Esophagus muscularis mucosa (tissue), 4 donors: ENCODE results near the gene TP53I11. TPM values are rescaled to one million over a fixed set of nuclear protein-coding genes. Genes with fewer than 3 reads are reported as not detected.

Experiments used
- DNase-seq: peaks from one replicate; pipeline ENCODE4 v3.0.0-alpha.2; 2017; ENCODE audit errors: extremely low spot score
- H3K27ac ChIP-seq, 4 donors: fragments of 200-600 bp; sonication (generic); replicated peaks in 1 of 4; 1 replicate in 3 of 4; 2 replicates in 1 of 4; pipeline ENCODE4 v1.5.1; 2016 to 2019; ENCODE audit warnings: mild to moderate bottlenecking in 1 of 4
- H3K27me3 ChIP-seq, 4 donors: fragments of 200-600 bp; sonication (generic); one replicate each; pipeline versions ENCODE4 v1.5.1 to v1.6.0; 2016 to 2019
- H3K36me3 ChIP-seq, 4 donors: fragments of 200-600 bp; sonication (generic); one replicate each; pipeline ENCODE4 v1.5.1; 2016 to 2019
- H3K4me1 ChIP-seq, 4 donors: fragments of 200-600 bp; sonication (generic); one replicate each; pipeline ENCODE4 v1.5.1; 2016 to 2019
- H3K4me3 ChIP-seq, 4 donors: fragments of 200-600 bp; sonication (generic); 1 replicate in 2 of 4; 2 replicates in 2 of 4; pipeline ENCODE4 v1.5.1; 2016 to 2019; ENCODE audit warnings: mild to moderate bottlenecking in 4 of 4, moderate library complexity in 1 of 4
- H3K9me3 ChIP-seq, 4 donors: fragments of 200-600 bp; sonication (generic); 1 replicate in 3 of 4; 2 replicates in 1 of 4; pipeline ENCODE4 v1.5.1; 2016 to 2019
- EP300 ChIP-seq: sonication (generic); formaldehyde crosslinking; IDR thresholded peaks from one replicate; pipeline ENCODE4 v1.6.1; 2017; ENCODE audit warnings: antibody characterized with exemption
- POLR2A ChIP-seq: fragments of 450-650 bp; IDR thresholded peaks from one replicate; pipeline ENCODE4 v1.6.1; 2017; ENCODE audit warnings: antibody characterized with exemption, moderate library complexity, mild to moderate bottlenecking, low read depth
- POLR2AphosphoS5 ChIP-seq, 2 donors: sonication (generic); formaldehyde crosslinking; IDR thresholded peaks; one replicate each; pipeline ENCODE4 v1.6.1; 2017; ENCODE audit warnings: antibody characterized with exemption in 2 of 2
- WGBS: methylation state at CpG from one replicate; pipeline ENCODE4 v1.1.5; 2018; 5-methylcytosine and 5-hydroxymethylcytosine counted together
- intact Hi-C: fragments of 100-400 bp; cut with DNase I; formaldehyde crosslinking; loops from one replicate; pipeline ENCODE4 v1.15.1; 2023
- total RNA-seq, 4 donors: library from RNA; depleted of rRNA; stranded (reverse); fragments of >200 nt; gene quantifications; one replicate each; pipeline versions ENCODE4 v1.1.0 to v1.2.1, GENCODE V29; 2016
- TF ChIP-seq, protein P1 (sequence below), 3 experiments: fragments of 200-600 bp in 2 of 3; fragments of 450-650 bp in 1 of 3; sonication (generic) in 2 of 3; IDR thresholded peaks; one replicate each; pipeline ENCODE4 v1.5.1; 2017 to 2019; ENCODE audit warnings: antibody characterized with exemption in 3 of 3, mild to moderate bottlenecking in 2 of 3, moderate library complexity in 1 of 3

The TP53I11 gene
- total RNA-seq, 4 donors from 2014 or later, result 51.1 to 76.1 (median 59.2) TPM

DNA sequence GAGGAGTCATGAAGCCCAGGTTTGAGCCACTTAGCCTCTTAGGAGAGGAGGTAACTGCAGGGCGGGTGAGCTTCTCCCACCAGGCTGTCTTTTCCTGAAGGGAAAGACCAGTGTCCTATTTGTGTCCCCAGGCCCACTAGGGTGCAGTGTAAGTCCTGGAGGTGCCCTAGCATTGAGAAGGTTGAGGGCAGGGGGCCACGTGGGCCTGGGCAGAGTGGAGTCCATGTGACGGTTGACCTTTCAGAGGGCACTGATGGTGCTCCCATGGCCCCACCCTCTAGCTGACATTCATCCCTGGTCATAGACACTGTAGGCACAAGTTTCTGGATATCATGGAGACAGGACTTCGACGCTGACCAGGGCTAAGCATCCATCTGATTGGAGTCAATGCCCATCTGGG is 44.1 kb upstream of the TP53I11 start:
- WGBS, result 81% methylated on average over 4 of the region's 5 CpGs

DNA sequence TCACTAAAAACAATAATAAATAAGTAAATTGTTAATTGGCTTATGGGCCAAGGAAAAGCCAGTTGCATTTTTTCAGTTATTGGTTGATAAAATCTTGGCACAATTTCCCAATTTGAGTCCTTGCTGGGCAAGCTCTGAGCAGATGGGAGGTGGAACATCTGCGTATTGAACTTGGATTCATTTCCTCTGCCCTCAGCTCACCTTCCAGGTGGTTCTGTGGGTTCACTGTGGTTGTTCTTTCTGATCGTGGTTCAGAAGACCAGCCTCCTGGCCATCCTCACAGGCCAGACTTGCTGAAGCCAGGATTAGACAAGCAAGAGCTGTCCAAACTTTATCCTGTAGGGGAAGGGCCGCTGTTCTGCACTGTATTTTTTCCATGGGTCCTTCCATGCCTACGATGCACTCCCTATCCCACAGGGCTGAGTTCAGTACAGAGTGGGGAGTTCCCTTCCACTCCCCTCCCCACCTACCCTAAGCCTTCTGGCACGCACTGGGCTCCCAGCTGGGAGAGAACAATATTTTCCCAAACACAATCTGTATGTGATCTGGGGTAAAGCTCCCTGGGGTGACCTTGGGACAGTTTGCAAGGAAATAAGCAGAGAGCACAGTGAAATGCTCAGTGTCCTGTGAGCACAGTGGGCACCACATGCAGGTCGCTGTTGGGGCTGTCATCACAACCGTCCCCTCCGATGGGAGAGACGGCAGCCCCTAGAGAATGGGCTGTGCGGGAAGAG is 43.5 kb upstream of the TP53I11 start:
- Histone ChIP-seq H3K27ac (no peak overlapping the region), H3K36me3 (no peaks in the 10 kb centered on the region), H3K4me3 (no peak overlapping the region), H3K27me3 (no peaks in the 10 kb centered on the region), H3K9me3 (no peaks in the 10 kb centered on the region), H3K4me1 (peaks cover 22 to 32% (median 27%) of the 10 kb centered on the region in 4 donors)
- TF ChIP-seq POLR2A (no peak), EP300 (no peak), POLR2AphosphoS5 (IDR thresholded peaks at IDR 0.05) (no peak)
- TF ChIP-seq, protein P1, sequence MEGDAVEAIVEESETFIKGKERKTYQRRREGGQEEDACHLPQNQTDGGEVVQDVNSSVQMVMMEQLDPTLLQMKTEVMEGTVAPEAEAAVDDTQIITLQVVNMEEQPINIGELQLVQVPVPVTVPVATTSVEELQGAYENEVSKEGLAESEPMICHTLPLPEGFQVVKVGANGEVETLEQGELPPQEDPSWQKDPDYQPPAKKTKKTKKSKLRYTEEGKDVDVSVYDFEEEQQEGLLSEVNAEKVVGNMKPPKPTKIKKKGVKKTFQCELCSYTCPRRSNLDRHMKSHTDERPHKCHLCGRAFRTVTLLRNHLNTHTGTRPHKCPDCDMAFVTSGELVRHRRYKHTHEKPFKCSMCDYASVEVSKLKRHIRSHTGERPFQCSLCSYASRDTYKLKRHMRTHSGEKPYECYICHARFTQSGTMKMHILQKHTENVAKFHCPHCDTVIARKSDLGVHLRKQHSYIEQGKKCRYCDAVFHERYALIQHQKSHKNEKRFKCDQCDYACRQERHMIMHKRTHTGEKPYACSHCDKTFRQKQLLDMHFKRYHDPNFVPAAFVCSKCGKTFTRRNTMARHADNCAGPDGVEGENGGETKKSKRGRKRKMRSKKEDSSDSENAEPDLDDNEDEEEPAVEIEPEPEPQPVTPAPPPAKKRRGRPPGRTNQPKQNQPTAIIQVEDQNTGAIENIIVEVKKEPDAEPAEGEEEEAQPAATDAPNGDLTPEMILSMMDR (IDR thresholded peaks at IDR 0.05), result no peak
- 91% methylated on average over 10 of the region's 10 CpGs for WGBS
- intact Hi-C loops, result no loop called here
- DNase-seq, result no peak

More for the DNA sequence above, 44.1 kb upstream of the TP53I11 start:
- intact Hi-C loops, result no loop called here
- no peak overlapping the region for H3K4me3 ChIP-seq
- H3K36me3 ChIP-seq, result no peaks in the 10 kb centered on the region
- no peaks in the 10 kb centered on the region for H3K27me3 ChIP-seq
- no peaks in the 10 kb centered on the region for H3K9me3 ChIP-seq
- no peak overlapping the region for H3K27ac ChIP-seq
- TF ChIP-seq POLR2AphosphoS5 (IDR thresholded peaks at IDR 0.05), result no peak
- TF ChIP-seq, protein P1 (IDR thresholded peaks at IDR 0.05), result no peak
- TF ChIP-seq EP300, result no peak
- TF ChIP-seq POLR2A, result no peak
- H3K4me1 ChIP-seq, result peaks cover 19 to 26% (median 23%) of the 10 kb centered on the region in 4 donors
- no peak for DNase-seq

GRCh38 chr11:44992774-44993173 is 42.1 kb upstream of the TP53I11 start:
- intact Hi-C loops, result no loop called here

GRCh38 chr11:44992181-44992582 is 41.5 kb upstream of the TP53I11 start:
- Histone ChIP-seq H3K27me3 (no peaks in the 10 kb centered on the region), H3K36me3 (no peaks in the 10 kb centered on the region), H3K4me1 (peaks cover 22 to 35% (median 29%) of the 10 kb centered on the region in 4 donors), H3K4me3 (no peak overlapping the region), H3K9me3 (no peaks in the 10 kb centered on the region), H3K27ac (no peak overlapping the region)
- TF ChIP-seq, protein P1 (IDR thresholded peaks at IDR 0.05), result no peak
- TF ChIP-seq POLR2A, result no peak
- TF ChIP-seq POLR2AphosphoS5 (IDR thresholded peaks at IDR 0.05), result no peak
- no peak for TF ChIP-seq EP300
- intact Hi-C loops, result no loop called here
- WGBS, result 71% methylated on average over 1 of the region's 3 CpGs
- no peak for DNase-seq

More at GRCh38 chr11:44992774-44993173, 42.1 kb upstream of the TP53I11 start:
- no peaks in the 10 kb centered on the region for H3K9me3 ChIP-seq
- no peaks in the 10 kb centered on the region for H3K36me3 ChIP-seq
- DNase-seq, result no peak
- no peak overlapping the region for H3K27ac ChIP-seq
- H3K27me3 ChIP-seq, result no peaks in the 10 kb centered on the region
- no peak overlapping the region for H3K4me3 ChIP-seq
- 78% methylated on average over 4 of the region's 4 CpGs for WGBS
- H3K4me1 ChIP-seq, result peaks cover 22 to 35% (median 29%) of the 10 kb centered on the region in 4 donors
- TF ChIP-seq POLR2AphosphoS5 (IDR thresholded peaks at IDR 0.05) (no peak), EP300 (no peak), POLR2A (no peak)
- TF ChIP-seq, protein P1 (IDR thresholded peaks at IDR 0.05), result no peak
